GM12801 (cell line): ENCODE results near the gene LRIT1.

Source experiments
- CTCF ChIP-seq: IDR thresholded peaks from one replicate; pipeline ENCODE4 v1.5.1; 2011; ENCODE audit warnings: control low read depth; ENCODE audit not compliant: insufficient read length; ENCODE audit errors: extremely low read depth

Gene LRIT1

GRCh38 chr10:84195044-84195830, 46.1 kb downstream of the LRIT1 start:
- no peak for TF ChIP-seq CTCF

GRCh38 chr10:84194424-84195043, 46.8 kb downstream of the LRIT1 start, which contains the start of gene CDHR1:
Gene CDHR1 (plus strand): TSS chr10:84194537. CDS start chr10:84194761, 224 bp downstream.
- no peak for TF ChIP-seq CTCF

GRCh38 chr10:84193846-84194423, 47.4 kb downstream of the LRIT1 start:
- no peak for TF ChIP-seq CTCF

- no peak for TF ChIP-seq CTCF
These were observed 48.0 kb downstream of the LRIT1 start for GRCh38 chr10:84193327-84193726.

- TF ChIP-seq CTCF, result no peak
These were observed 50.2 kb downstream of the LRIT1 start for GRCh38 chr10:84191106-84191505.

GRCh38 chr10:84190621-84191020, 50.7 kb downstream of the LRIT1 start:
- no peak for TF ChIP-seq CTCF

- TF ChIP-seq CTCF, result no peak
These were observed 52.5 kb downstream of the LRIT1 start for GRCh38 chr10:84188815-84189214.
